Stimulated activated naive B cell treated with anti-CD40 and anti-IgM and Interleukin-4, amounts not matched to agents 10 μg/mL and 1 μg/mL and 100 μg/mL, for 72 hours (primary cell): ENCODE measurements around the gene SIRT5.

ENCODE experiments used
- ATAC-seq, 2 donors: fragments of 150-1000 bp; cut with Tn5 transposase; replicated peaks; 2 replicates each; pipeline ENCODE4 v1.10.0; 2021; ENCODE audit warnings: moderate library complexity in 1 of 2
- DNase-seq: peaks from one replicate; pipeline ENCODE4 v3.0.0; 2021
- H3K27ac Mint-ChIP-seq: one replicate; pipeline ENCODE4 v1.8.0; 2022; ENCODE audit warnings: mild to moderate bottlenecking, mixed read lengths
- H3K27me3 Mint-ChIP-seq, 2 donors: one replicate each; pipeline ENCODE4 v1.8.0; 2022; ENCODE audit warnings: mixed read lengths in 2 of 2
- H3K36me3 Mint-ChIP-seq, 2 donors: one replicate each; pipeline ENCODE4 v1.8.0; 2022; ENCODE audit warnings: mixed read lengths in 2 of 2, mild to moderate bottlenecking in 1 of 2
- H3K4me1 Mint-ChIP-seq, 2 donors: one replicate each; pipeline ENCODE4 v1.8.0; 2022; ENCODE audit warnings: mixed read lengths in 2 of 2, mild to moderate bottlenecking in 1 of 2
- H3K4me3 Mint-ChIP-seq, 2 donors: one replicate each; pipeline ENCODE4 v1.8.0; 2022; ENCODE audit warnings: mild to moderate bottlenecking in 2 of 2, mixed read lengths in 2 of 2, moderate library complexity in 1 of 2
- H3K9me3 Mint-ChIP-seq, 2 donors: one replicate each; pipeline ENCODE4 v1.8.0; 2022; ENCODE audit warnings: mixed read lengths in 2 of 2, mild to moderate bottlenecking in 1 of 2

Gene SIRT5

GRCh38 chr6:13561624-13562267 lies 12.7 kb upstream of the SIRT5 start:
- ATAC-seq (peak in 1 of 2 donors; percentile 53), DNase-seq (no peak)
- Mint-ChIP-seq H3K27ac (no peak overlapping the region), H3K36me3 (no peaks in the 10 kb centered on the region), H3K27me3 (no peaks in the 10 kb centered on the region), H3K4me3 (no peak overlapping the region), H3K4me1 (peaks cover 4 to 16% of the 10 kb centered on the region in 2 donors), H3K9me3 (no peaks in the 10 kb centered on the region)

DNA sequence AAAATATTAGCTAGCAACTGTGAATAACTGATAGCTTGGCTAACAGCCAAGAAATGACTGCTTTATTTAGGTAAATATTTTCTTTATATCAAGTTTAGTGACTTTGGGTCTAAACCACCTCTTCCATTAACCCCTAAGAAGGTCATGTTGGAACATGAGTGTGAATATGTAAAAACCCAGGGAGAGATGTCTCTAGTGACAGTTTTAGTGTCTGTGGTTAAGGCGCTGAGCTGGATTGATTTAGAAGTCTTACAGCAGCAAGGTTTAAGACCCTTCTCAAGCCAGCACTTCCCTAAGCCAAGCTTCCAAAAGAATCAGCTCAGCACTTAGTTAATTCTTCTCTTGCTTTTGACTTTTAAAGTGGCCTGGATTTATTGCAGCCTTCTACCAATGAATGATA lies 11.4 kb upstream of the SIRT5 start:
- no peak overlapping the region for H3K27ac Mint-ChIP-seq
- H3K4me1 Mint-ChIP-seq = peaks cover 4 to 16% of the 10 kb centered on the region in 2 donors
- H3K9me3 Mint-ChIP-seq = no peaks in the 10 kb centered on the region
- no peaks in the 10 kb centered on the region for H3K27me3 Mint-ChIP-seq
- no peaks in the 10 kb centered on the region for H3K36me3 Mint-ChIP-seq
- no peak for ATAC-seq
- DNase-seq = no peak
- H3K4me3 Mint-ChIP-seq = no peak overlapping the region

GRCh38 chr6:13565921-13566320 lies 8.5 kb upstream of the SIRT5 start:
- Mint-ChIP-seq H3K36me3 (no peaks in the 10 kb centered on the region), H3K4me3 (no peak overlapping the region), H3K9me3 (no peaks in the 10 kb centered on the region), H3K27ac (no peak overlapping the region), H3K27me3 (peaks cover 6 to 7% of the 10 kb centered on the region in 2 donors), H3K4me1 (peaks cover 4 to 12% of the 10 kb centered on the region in 2 donors)
- ATAC-seq (no peak), DNase-seq (no peak)

DNA sequence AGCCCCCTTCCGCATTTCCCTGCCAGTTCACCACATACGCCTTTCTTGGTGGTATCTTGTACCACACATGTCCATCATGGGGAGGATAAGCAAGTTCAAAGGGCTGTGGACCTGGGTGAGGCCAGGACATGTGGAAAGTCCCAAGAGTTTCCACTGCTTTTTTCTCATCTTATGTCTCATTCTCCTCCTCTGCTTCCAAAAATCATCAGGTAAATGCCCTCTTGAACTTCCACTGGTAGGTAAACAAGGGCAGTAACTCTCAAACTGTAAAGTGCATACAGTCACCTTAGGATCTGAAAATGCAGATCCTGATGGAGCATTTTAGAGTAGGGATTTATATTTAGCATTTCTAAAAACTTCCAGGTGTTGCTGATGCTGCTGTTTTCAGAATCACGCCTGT lies 7.9 kb upstream of the SIRT5 start:
- DNase-seq (no peak), ATAC-seq (no peak)
- no peaks in the 10 kb centered on the region for H3K36me3 Mint-ChIP-seq
- H3K4me3 Mint-ChIP-seq = no peak overlapping the region
- peaks cover 6 to 7% of the 10 kb centered on the region in 2 donors for H3K27me3 Mint-ChIP-seq
- H3K4me1 Mint-ChIP-seq = peaks cover 4 to 12% of the 10 kb centered on the region in 2 donors
- H3K9me3 Mint-ChIP-seq = no peaks in the 10 kb centered on the region
- H3K27ac Mint-ChIP-seq = no peak overlapping the region

- H3K4me1 Mint-ChIP-seq = peaks cover 4 to 5% of the 10 kb centered on the region in 2 donors
- no peak for DNase-seq
- H3K4me3 Mint-ChIP-seq = no peak overlapping the region
- H3K9me3 Mint-ChIP-seq = no peaks in the 10 kb centered on the region
- no peak for ATAC-seq
- peaks cover 0 to 6% of the 10 kb centered on the region in 2 donors for H3K36me3 Mint-ChIP-seq
- no peak overlapping the region for H3K27ac Mint-ChIP-seq
- H3K27me3 Mint-ChIP-seq = peaks cover 6 to 7% of the 10 kb centered on the region in 2 donors
Observed at GRCh38 chr6:13568970-13569369, 5.4 kb upstream of the SIRT5 start.

GRCh38 chr6:13572240-13572639 lies 2.2 kb upstream of the SIRT5 start:
- Mint-ChIP-seq H3K27me3 (peaks cover 6 to 7% of the 10 kb centered on the region in 2 donors), H3K9me3 (no peaks in the 10 kb centered on the region), H3K4me1 (peaks cover 15 to 22% of the 10 kb centered on the region in 2 donors), H3K27ac (no peak overlapping the region), H3K4me3 (peak overlapping the region in 1 of 2 donors; percentile 13), H3K36me3 (peaks cover 0 to 11% of the 10 kb centered on the region in 2 donors)
- no peak for DNase-seq
- no peak for ATAC-seq

GRCh38 chr6:13572951-13573654 lies 1.3 kb upstream of the SIRT5 start:
- H3K36me3 Mint-ChIP-seq = peaks cover 0 to 16% of the 10 kb centered on the region in 2 donors
- no peak for ATAC-seq
- H3K4me1 Mint-ChIP-seq = peaks cover 15 to 22% of the 10 kb centered on the region in 2 donors
- no peaks in the 10 kb centered on the region for H3K9me3 Mint-ChIP-seq
- no peak overlapping the region for H3K27ac Mint-ChIP-seq
- H3K4me3 Mint-ChIP-seq = peak overlapping the region; percentile 89 to 97
- DNase-seq = no peak
- H3K27me3 Mint-ChIP-seq = peaks cover 6 to 7% of the 10 kb centered on the region in 2 donors

DNA sequence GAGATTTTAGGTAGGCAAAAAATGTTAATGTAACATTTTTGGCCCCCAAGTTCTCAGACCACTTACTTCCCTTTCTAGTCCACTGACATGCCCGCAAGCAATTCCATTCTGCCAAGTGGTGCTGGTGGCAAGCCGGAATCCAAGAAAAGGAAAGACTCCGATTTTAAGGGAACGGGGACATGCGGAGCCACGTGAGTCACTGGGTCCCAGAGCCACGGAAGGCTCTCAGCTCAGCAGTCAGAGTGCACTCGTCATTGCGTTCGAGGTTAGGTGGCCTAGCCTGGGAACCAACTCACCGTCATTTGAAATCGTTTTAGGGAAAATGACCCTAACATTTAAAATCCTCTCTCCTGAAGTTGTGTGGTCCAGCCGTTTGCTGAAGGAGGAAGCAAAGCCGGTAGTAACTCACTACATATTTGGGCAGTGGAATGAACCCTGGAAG lies 711 bp upstream of the SIRT5 start:
- DNase-seq (no peak), ATAC-seq (no peak)
- Mint-ChIP-seq H3K27me3 (peaks cover 3% of the 10 kb centered on the region in 2 donors), H3K4me1 (peaks cover 15 to 22% of the 10 kb centered on the region in 2 donors), H3K4me3 (peak overlapping the region; percentile 89 to 97), H3K36me3 (peaks cover 0 to 18% of the 10 kb centered on the region in 2 donors), H3K27ac (peak overlapping the region; percentile 86), H3K9me3 (no peaks in the 10 kb centered on the region)

DNA sequence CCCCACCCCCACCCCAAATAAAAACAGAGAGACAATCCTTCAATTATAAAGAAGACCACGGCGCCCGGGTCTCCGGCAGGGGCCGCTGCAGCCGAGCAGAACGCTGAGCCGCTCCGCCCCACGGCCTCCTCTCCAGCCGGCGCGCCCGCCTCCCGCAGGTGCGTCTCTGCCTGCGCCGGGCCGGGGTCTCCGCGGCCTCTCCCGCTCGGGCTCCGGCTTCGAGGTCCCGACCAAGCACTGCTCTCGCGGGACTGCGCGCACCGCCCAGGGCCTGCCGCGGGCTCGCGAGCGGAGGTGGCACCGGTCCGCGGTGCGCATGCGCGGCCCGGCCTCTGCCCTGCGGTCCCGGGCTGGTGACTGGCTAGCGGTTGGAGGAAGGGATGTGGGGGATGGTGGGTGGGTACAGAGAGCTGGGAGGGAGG lies 241 bp upstream of the SIRT5 start:
- no peaks in the 10 kb centered on the region for H3K9me3 Mint-ChIP-seq
- DNase-seq = peak; percentile 93
- peak overlapping the region; percentile 89 to 97 for H3K4me3 Mint-ChIP-seq
- H3K36me3 Mint-ChIP-seq = peaks cover 0 to 18% of the 10 kb centered on the region in 2 donors
- peak overlapping the region; percentile 98 for H3K27ac Mint-ChIP-seq
- ATAC-seq = peak; percentile 85
- H3K27me3 Mint-ChIP-seq = no peaks in the 10 kb centered on the region
- H3K4me1 Mint-ChIP-seq = peaks cover 15 to 22% of the 10 kb centered on the region in 2 donors

GRCh38 chr6:13575377-13575775 lies 975 bp downstream of the SIRT5 start:
- no peak for DNase-seq
- Mint-ChIP-seq H3K9me3 (no peaks in the 10 kb centered on the region), H3K4me1 (peaks cover 15 to 22% of the 10 kb centered on the region in 2 donors), H3K36me3 (peaks cover 1 to 19% of the 10 kb centered on the region in 2 donors), H3K4me3 (peak overlapping the region; percentile 89 to 97), H3K27me3 (no peaks in the 10 kb centered on the region), H3K27ac (peak overlapping the region; percentile 98)
- ATAC-seq = no peak

DNA sequence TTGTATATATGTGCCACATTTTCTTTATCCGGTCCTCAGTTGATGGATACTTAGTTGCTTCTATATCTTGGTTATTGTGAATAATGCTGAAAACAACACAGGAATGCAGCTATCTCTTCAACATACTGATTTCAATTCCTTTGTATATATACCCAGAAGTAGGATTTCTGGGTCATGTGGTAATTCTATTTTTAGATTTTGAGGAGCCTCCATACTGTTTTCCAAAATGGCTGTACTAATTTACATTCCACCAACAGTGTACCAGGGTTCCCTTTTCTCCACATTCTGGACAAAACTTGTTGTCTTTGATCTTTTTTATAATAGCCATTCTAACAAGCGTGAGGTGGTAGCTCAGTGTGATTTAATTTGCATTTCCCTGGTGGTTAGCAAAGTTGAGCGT lies 1.6 kb downstream of the SIRT5 start:
- no peaks in the 10 kb centered on the region for H3K27me3 Mint-ChIP-seq
- peaks cover 15 to 22% of the 10 kb centered on the region in 2 donors for H3K4me1 Mint-ChIP-seq
- H3K9me3 Mint-ChIP-seq = no peaks in the 10 kb centered on the region
- ATAC-seq = no peak
- DNase-seq = no peak
- H3K27ac Mint-ChIP-seq = peak overlapping the region; percentile 68
- H3K36me3 Mint-ChIP-seq = peaks cover 8 to 22% of the 10 kb centered on the region in 2 donors
- H3K4me3 Mint-ChIP-seq = peak overlapping the region; percentile 43 to 66

- no peak overlapping the region for H3K4me3 Mint-ChIP-seq
- H3K27me3 Mint-ChIP-seq = no peaks in the 10 kb centered on the region
- H3K9me3 Mint-ChIP-seq = no peaks in the 10 kb centered on the region
- ATAC-seq = no peak
- H3K36me3 Mint-ChIP-seq = peaks cover 13 to 26% of the 10 kb centered on the region in 2 donors
- peaks cover 10 to 19% of the 10 kb centered on the region in 2 donors for H3K4me1 Mint-ChIP-seq
- H3K27ac Mint-ChIP-seq = no peak overlapping the region
- no peak for DNase-seq
Observed at GRCh38 chr6:13577926-13578325, 3.5 kb downstream of the SIRT5 start.

- no peaks in the 10 kb centered on the region for H3K9me3 Mint-ChIP-seq
- H3K4me3 Mint-ChIP-seq = no peak overlapping the region
- H3K36me3 Mint-ChIP-seq = peaks cover 22 to 29% of the 10 kb centered on the region in 2 donors
- DNase-seq (no peak), ATAC-seq (no peak)
- peaks cover 9 to 14% of the 10 kb centered on the region in 2 donors for H3K4me1 Mint-ChIP-seq
- H3K27me3 Mint-ChIP-seq = no peaks in the 10 kb centered on the region
- no peak overlapping the region for H3K27ac Mint-ChIP-seq
Observed at GRCh38 chr6:13579911-13580310, 5.5 kb downstream of the SIRT5 start.

- H3K27me3 Mint-ChIP-seq = no peaks in the 10 kb centered on the region
Observed at GRCh38 chr6:13581700-13582229, 7.4 kb downstream of the SIRT5 start.

More at GRCh38 chr6:13581700-13582229, 7.4 kb downstream of the SIRT5 start:
- Mint-ChIP-seq H3K27ac (no peak overlapping the region), H3K4me1 (no peaks in the 10 kb centered on the region), H3K4me3 (no peak overlapping the region), H3K9me3 (no peaks in the 10 kb centered on the region), H3K36me3 (peaks cover 29 to 33% of the 10 kb centered on the region in 2 donors)
- no peak for DNase-seq
- ATAC-seq = no peak
